Posterior vena cava (tissue), 2 donors: ENCODE measurements around the gene ISX. TPM values are rescaled to one million over a fixed set of nuclear protein-coding genes. Genes with fewer than 3 reads are reported as not detected.

Experiments
- DNase-seq: peaks from one replicate; pipeline ENCODE4 v3.0.0-alpha.2; 2020; ENCODE audit warnings: low spot score
- intact Hi-C, 2 donors: fragments of 100-400 bp; cut with DNase I; formaldehyde crosslinking; loops; one replicate each; pipeline versions ENCODE4 v1.14.1 to v1.14.2; 2022 to 2023
- total RNA-seq, 2 donors: library from RNA; stranded (reverse); fragmentation: NEBNext Ultra II Directional; extraction: Animal tissue kit (Norgen Biotek cat#: 25700); gene quantifications; one replicate each; pipeline ENCODE4 v1.2.1, GENCODE V29; 2021
- donor health status: DM: yes; HTN: yes; CAD: no.
- donor health status: DM: yes; HTN: yes; CAD: no.

The ISX gene
- total RNA-seq, 2 donors from 2014 or later, result not detected

DNA sequence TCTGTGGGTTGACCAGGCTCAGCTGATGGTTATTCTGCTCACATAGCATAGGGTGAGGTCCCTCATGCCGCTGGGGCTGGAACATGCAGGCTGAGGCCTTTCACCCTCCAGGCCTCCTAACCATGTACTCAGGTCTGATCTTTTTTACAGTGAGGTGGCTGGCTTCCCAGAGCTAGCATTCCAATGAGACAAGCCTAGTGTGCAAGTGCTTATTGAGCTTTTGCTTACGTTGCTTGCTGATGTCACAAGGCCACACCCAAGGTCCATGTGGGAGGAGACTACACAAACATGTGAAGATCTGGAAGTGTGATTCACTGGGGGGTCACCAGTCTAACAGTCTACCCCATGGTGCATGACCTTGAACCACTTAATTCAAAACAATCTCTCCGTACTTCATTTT, 33.9 kb downstream of the ISX start:
- no peak for DNase-seq
- intact Hi-C loops, result loop anchor here in 1 of 2 donors (5.0 kb wide), 1 partner anchor 758 kb away; no protein-coding TSS in a partner anchor

DNA sequence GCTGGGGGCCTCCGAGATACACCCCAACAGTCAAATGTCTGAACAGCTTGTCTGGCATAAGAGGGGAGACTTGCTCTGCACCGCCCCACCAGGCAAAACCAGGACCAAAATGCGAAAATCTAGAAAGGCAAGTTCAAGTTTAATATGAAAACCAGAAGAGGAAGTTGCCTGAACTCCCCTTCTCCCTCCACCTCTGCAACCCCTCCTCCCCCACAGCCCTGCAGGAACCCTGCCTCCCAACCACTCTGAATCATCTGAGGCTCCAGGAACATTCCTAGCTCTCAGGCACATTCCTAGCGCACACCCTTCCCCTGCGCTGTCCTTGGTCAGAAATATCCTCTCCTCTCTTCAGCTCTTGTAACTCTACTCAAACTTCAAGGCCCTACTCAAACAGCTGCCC, 36.7 kb downstream of the ISX start:
- intact Hi-C loops, result loop anchor here in 1 of 2 donors (5.0 kb wide), 1 partner anchor 760 kb away; no protein-coding TSS in a partner anchor
- DNase-seq, result no peak

DNA sequence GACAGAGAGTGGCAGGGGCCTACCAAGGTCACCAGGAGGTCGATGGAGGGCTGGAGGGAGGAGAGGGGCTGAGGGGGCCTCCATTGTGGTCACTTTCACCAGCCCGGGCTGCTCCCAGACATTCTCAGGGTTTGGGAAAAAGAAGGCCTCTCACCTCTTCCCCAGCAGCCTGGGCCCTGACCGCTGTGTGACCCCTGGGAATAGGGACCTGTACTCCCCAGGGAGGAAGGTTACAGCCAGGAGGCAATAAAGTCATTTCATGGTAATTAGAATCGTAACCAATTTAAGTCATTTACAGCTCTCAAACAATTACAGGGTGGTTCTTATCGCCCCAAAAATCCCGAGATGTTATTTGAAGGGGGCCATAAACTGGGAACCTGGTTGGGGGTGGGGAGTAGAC, 37.8 kb downstream of the ISX start:
- DNase-seq, result no peak
- intact Hi-C loops, result loop anchor here in 1 of 2 donors (5.0 kb wide), 1 partner anchor 761 kb away; no protein-coding TSS in a partner anchor

DNA sequence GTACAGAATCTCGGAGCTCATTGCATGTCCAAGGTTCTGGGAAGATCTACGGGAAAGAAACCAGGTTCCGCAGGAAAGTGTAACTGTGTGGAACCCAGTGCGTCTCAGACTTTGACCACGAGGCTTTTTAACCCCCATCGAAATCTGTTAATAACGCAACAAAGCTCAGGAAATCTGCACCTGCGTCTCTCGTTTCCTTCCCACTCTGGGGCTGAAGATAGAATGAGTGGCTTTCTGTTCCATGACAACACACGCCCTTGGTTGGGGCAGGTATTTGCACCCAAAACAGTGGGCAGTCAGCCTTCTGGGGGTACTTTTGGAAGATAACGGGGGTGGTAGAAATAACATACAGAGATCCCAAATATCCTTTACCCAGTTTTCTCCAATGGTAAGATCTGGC, 38.5 kb downstream of the ISX start:
- no peak for DNase-seq
- intact Hi-C loops, result loop anchor here in 1 of 2 donors (5.0 kb wide), 1 partner anchor 762 kb away; no protein-coding TSS in a partner anchor

DNA sequence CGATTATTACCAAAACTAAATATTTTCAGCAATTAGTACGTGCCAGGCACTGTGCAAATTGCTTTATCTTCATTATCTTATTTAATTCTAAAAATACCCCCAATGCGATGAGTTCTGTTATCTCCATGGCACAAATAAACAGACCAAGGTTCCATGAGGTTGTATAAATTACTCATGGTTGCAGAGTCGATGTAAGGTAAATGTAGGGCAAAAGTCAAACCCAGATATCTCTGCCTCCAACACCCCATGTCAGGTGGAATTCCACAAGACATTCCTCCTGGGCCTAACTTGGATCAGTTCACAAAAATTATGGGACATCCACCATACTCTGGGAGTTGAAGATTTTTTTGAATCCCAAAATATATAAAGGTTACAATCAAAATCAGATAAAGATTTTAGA, 43.7 kb downstream of the ISX start:
- no peak for DNase-seq
- intact Hi-C loops, result no loop called here

DNA sequence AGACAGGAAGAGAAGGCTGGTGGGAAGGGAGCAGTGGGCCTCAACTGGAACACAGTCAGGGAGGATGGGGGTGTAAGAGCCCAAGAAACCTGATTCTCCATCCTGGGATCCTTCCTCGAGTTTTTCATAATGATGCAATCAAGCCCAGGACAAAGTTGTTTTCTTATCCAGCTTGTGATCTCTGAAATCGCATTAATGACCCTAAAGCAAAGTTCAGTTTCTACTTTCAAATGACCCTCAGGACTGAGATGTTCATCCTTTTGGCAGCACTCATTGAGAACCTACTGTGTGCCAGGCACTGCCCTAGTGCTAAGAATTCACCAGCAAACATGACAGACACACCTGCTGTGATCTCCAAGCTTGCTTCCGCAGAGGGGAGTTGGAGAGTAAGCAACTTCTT, 45.3 kb downstream of the ISX start:
- no peak for DNase-seq
- intact Hi-C loops, result no loop called here

DNA sequence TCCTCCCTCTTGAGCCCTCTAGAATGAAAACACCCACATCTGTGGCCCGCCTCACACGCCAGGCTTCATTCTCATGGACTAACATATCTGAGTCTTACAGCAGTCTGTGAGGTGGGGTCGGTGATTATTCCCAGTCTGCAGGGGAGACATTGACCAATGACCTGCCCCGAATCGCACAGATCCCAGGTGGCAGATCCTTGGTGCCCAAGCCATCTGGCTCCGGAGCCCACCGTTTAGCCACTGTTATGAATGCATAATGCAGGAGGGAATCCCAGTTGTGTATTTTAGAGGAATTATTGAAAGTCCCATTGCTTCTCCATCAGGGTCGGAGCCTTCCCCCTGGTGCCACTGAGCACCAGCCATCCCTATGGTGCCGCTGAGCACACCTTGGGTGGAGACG, 47.4 kb downstream of the ISX start:
- DNase-seq, result no peak
- intact Hi-C loops, result no loop called here

DNA sequence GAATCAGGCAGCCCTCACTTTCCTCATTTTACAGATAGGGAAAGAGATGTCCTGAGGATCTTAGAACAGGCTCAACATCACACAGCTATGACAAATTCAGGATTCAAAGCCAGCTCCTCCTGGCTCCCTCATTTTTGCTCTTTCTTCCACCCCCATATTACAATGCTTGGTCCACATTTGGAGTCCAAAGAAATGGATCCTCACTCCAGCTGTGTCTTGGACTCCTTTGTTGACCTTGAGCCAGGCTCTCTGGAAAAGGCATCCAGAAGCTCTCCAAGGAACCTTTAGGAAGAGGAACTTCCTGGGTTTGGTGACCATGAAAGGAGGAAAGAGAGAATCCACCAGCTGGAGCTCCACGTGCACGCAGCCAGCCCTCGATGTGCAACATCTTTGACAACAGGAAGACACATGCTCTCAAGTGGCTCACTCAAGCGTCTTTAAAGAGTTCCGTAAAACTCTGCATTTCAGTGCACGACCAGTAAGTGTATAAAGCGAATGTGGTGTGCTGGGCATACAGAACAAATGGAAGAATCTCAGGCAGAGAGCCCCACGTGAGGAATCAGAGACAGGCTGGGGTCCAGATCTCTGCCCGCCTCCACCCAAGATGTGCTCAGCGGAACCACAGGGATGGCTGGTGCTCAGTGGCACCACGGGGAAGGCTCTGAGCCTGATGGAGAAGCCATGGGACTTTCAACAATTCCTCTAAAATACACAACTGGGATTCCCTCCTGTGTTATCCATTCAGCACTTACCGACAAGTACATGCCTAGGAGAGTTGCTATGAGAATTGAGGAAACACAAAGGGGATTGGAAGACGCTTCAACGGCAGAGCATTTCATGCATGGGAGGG, 48.4 kb downstream of the ISX start:
- DNase-seq, result no peak
- intact Hi-C loops, result no loop called here

DNA sequence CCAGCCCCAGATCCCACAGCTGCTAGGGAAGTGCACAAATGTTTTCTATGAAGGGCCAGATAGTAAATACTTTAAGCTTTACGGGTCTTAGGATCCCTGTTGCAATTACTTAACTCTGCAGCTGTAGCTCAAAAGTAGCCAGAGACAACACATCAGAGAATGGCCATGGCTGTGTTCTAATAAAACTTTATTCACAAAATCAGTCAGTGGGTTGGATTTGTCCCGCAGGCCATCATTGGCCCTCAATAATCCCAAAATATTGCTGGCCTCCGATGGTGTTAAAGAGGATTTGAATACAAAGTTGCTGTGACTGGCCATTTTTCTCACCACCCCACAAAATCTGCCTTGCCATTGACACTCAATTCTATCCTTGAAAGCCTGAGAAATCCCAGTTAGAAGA, 49.6 kb downstream of the ISX start:
- intact Hi-C loops, result no loop called here
- no peak for DNase-seq

DNA sequence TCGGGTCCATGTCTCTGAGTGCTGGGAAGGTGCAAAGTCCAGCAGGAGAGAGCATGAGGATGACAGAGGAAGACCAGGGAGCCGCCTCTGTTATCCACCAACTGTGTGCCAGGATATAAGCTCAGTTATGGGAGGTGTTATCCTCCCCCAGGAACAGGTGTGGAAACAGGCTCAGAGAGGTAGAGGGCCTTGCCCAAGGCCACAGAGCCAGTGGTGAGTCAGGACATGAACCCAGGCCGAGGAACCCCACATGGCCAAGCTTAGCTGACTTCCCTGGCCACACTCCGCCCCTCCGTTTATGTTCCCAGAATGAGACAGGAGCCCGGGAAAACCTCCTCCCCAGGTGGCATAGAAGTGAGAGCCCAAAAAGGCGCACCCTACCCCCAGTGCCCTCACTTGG, 50.3 kb downstream of the ISX start:
- no peak for DNase-seq
- intact Hi-C loops, result no loop called here

DNA sequence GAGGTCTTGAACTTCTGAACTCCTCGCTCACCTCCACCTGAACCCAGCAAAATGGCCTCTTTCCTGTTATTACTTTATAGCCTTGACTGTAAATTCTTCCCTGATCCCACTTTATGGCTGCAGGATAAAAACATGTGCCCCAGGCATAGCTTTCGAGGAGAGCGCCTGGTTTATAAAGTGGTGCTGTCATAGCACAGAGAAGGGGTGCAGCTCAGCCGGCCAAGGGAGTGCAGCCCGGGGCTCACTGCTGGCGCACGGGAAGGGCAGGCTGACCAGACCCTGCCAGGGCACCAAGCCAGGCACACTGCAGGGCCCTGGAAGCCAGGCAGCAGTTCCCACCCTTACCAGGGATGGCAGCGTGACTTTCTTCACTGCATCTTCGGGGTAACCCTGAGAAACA, 50.9 kb downstream of the ISX start:
- intact Hi-C loops, result no loop called here
- no peak for DNase-seq

DNA sequence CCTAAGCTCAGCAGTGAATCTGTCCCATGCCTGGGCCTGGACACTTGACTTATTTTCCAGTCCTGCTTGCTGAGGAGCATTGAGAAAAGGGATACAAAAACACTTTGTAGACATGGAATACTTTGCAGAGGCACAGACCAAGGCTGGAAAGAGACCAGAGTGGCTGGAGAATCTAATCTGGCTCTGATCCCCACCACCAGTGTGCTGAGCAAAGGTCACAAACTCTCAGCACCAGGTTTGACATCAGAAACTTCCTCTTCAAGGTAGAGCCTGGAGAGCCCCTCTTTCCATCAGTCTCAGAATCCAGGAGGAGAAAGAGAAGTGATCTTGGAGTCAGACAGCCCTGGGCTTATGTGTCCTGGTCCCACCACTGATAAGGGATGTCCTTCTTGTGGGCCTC, 53.5 kb downstream of the ISX start:
- no peak for DNase-seq
- intact Hi-C loops, result no loop called here

DNA sequence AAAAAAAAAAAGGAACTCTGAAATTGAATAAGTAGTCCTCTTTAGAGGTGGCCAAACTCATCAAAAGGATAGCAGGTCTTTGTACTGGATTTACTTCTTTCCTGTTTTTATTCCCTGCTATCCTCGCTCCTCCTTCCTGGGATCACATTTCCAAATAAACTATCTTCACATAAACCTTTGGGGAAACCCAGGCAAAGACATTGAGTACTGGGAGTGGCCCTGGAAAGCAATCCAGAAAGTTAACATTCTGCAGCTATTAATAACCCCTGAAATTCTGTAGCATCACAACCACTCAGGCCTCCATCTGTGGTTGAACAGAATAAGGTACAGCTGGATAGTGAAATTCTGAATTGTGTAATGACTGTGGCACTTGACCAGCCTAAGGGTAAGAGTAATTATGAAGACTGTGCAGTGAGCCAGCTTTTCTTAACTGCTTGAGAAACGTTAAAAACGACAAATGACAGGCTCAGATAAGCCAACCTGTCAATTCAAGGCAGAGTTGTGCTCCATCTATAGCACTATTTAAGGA, 58.8 kb downstream of the ISX start:
- intact Hi-C loops, result no loop called here
- no peak for DNase-seq

DNA sequence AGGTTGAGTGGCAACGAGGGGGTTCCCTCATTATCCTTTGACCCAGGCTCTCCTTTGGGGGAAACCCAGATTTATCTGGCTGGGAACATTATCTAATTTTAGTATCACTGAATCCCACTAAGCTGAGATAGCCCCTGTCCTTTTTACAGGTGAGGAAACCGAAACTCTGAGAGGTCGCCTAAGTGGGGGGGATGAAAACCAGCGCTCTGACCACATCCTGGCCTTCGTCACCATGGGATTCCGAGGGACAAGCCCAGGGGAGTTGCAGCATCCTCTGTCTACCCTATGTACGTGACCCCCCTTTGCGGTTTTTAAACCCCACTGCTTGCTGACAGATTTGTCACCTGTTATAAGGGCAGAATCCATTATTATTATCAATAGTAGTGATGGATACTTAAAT, 61.0 kb downstream of the ISX start:
- intact Hi-C loops, result no loop called here
- DNase-seq, result no peak

DNA sequence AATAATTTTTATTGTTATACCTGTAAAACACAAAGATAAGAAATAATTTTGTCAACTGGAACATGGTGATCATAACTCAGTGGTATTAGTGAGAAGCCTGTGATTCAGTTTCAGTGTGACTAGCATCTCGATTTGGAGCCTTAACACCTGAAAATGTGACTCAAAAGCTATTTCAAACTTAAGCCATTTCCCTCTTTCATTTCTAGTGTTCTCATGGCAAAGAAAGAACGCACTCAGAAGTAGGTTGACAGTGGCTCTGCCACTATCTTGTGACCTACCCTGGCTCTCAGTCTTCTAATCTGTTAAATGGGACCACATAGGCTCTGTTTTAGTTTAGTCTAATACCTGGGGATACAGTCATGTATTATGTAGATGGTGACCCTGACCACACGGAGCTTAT, 62.7 kb downstream of the ISX start:
- DNase-seq, result no peak
- intact Hi-C loops, result no loop called here

DNA sequence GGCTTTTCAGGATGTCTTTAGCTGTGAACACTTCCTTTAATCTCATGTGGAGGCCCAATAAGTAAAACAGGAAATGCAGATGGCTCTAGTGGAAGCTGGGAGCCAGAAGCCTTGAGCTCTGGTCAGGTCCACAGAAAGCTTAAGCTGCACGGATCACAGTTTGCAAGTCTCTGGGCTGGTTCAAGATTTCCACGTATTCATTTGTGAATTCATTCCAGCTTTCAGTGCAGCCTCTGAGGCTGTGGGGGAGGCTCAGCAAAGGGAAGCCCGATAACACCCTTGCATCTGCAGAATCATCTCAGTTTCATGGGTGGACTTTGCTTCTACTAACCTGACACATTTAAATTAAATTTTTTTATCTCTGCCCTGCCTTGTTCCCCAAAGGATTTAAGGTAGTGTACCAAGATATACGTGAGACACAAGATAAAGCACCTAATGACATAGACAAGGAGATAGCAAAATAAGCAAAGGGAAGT, 65.6 kb downstream of the ISX start:
- DNase-seq, result no peak
- intact Hi-C loops, result no loop called here

DNA sequence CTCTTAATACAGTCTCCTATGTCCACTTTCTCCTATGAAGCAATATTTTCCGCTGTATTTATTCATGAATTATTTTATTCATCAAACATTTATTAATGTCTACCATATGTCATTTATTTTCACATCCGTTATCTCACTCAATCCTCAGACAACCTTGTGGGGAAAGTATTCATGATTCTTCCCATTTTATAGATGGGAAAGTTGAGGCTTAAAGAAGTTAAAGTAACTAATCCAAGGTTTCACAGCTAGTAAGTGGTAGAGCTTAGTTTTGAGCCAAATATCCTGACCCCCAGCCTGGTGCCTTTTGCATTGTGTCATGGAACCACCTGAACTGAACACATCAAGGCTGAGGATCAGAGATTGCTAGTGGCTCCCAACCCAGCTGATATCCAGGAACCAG, 66.6 kb downstream of the ISX start:
- intact Hi-C loops, result no loop called here
- no peak for DNase-seq

DNA sequence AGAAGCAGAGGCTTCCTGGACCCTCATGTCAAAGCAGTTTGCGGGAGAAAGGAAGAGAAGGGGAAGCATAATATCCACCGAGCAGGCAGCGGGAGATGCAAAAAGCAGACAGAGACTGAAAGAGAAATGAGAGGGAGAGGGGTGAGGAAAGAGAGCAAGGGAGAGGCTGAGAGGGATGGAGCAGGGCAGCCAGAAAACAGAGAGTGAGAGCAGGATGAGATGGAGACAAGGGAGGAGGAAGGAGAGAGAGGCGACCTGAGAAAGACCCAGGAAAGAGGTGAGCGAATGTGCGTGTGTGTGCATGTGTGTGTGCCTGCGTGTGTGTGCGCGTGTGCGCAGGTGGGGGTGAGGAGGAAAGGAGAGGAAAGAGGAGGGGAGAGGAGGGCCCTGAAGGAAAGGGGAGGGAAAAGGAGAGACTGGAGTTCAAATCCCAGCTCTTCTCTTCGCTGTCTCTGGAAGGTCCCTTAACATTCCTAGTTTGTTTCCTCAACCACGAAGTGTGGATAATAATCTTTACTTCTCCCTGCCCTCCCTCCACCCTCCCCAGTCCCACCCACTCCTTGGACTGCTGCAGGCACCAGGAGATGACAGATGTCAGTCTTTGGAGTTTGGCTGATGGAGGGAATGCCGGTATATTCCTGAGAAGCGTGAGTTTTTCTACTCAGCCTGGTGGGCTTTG, 67.9 kb downstream of the ISX start:
- intact Hi-C loops, result no loop called here
- no peak for DNase-seq

DNA sequence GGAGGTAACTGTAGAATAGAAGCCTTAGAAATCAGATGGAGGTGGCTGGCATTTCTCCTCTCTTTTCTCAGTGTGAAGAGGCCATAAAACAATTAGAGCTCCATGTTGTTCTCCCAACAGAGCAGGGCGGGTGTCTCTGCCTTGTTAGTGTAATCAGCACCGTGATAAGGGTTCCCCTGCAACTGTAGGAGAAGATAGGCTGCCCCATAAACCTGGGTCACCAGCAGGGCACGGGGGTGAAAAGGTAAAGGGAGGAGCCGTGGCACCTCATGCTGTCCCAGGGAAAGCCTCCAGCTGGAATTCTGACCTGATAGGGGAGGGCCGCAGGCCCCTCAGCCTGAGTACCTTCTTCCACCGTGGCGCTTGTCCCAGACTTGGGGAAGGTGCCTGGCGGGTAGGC, 68.7 kb downstream of the ISX start:
- DNase-seq, result no peak
- intact Hi-C loops, result no loop called here

DNA sequence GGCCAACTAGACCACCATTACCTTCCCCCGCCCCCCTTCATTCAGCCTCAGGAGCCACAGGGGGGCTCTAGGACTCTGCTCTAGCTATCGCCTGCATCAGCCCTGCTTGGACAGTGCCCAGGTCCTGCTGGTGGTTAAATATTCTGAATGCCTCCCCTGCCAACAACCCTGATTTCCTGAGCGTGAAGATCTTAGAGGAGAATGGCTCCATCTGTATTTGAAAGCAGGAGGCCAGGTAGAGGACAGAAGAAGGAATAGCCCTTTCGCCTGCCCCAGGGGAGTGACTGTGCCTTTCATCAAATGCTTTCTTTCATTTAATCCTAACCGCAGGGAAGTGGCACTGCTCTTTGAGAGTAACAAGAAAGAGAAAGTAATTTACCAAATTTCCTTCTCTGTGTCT, 69.2 kb downstream of the ISX start:
- DNase-seq, result no peak
- intact Hi-C loops, result no loop called here
